IPS-18c (cell line): ENCODE results near the gene KRT14.
"Not testable (repeated sequence)": the region's sequence is repeated elsewhere in the genome, so short reads cannot be mapped to it uniquely, and the experiment has no call there.

Experiments
- H3K4me3 ChIP-seq: 2 replicates; pipeline ENCODE4 v1.7.0; 2013; ENCODE audit warnings: low read depth, mild to moderate bottlenecking, low read length, moderate library complexity; ENCODE audit not compliant: insufficient read depth
- H3K9me3 ChIP-seq: one replicate; pipeline ENCODE4 v1.6.1; 2013; ENCODE audit warnings: mild to moderate bottlenecking, low read length, moderate library complexity; ENCODE audit not compliant: control insufficient read depth, insufficient read depth

KRT14 gene

GRCh38 chr17:41585301-41586056, 1.2 kb downstream of the KRT14 start:
- H3K4me3 ChIP-seq, result no peak overlapping the region

DNA sequence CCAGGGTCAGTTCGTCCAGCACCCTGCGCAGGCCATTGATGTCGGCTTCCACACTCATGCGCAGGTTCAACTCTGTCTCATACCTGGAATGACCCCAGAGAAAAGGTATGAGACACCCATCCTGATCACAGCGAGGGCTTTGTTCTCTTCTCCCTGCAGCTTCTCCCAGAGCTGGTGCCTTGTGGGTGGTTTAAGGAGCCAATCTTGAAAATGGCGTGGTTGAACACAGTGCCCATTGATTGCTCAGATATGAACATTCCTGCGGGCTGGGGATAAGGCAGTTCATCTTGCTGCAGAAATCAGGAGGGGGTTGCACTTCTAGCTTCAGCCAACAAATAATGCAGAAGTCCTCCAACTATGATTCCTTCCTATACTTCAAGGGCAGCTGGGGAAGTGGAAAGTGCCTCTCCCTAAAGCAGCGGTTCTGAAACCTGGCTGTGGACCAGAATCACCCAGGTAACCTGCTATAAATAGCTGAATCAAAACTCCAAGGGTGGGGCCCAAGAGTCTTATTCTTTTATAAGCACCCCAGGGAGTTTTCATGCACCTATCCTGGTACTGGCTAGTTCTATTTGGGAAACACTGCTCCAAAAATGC, 2.3 kb downstream of the KRT14 start:
- not testable (repeated sequence) for H3K4me3 ChIP-seq

More at GRCh38 chr17:41585301-41586056, 1.2 kb downstream of the KRT14 start:
- peaks cover 2% of the 10 kb centered on the region for H3K9me3 ChIP-seq

DNA sequence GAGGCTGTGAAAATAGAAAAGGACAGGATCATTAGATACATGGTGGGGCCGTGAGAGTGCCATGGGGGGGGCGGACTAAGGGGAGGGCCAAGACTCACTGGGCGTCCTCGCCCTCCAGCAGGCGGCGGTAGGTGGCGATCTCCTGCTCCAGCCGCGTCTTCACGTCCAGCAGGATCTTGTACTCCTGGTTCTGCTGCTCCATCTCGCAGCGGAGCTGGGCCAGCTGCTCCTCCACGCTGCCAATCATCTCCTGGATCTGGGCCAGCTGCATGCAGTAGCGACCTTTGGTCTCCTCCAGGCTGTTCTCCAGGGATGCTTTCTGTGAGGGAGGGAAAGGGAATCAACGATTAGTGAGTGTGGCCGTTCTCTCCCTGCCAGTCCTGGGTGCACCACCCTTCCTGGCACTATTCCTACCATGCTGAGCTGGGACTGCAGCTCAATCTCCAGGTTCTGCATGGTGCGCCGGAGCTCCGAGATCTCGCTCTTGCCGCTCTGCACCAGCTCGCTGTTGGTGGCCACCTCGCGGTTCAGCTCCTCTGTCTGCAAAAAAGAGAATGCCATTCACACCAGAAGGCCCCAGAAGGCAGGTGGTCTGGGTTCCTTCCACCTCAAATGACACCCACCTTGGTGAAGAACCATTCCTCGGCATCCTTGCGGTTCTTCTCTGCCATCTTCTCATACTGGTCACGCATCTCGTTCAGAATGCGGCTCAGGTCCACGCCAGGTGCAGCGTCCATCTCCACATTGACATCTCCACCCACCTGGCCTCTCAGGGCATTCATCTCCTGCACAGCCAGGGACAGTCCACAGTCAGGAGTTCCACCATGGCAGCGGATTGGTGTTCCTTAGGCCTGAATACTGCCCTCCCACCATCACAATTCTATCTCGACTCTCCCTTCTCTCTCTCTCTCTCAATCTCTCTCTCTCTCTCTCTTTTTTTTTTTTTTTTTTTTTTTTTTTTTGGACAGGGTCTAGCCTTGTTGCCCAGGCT, 3.3 kb downstream of the KRT14 start:
- H3K9me3 ChIP-seq, result peaks cover 2% of the 10 kb centered on the region
- H3K4me3 ChIP-seq, result no peak overlapping the region

More for the DNA sequence above, 2.3 kb downstream of the KRT14 start:
- H3K9me3 ChIP-seq, result not testable (repeated sequence)

GRCh38 chr17:41582061-41582968, 4.4 kb downstream of the KRT14 start:
- H3K4me3 ChIP-seq, H3K9me3 ChIP-seq: not testable (repeated sequence)

DNA sequence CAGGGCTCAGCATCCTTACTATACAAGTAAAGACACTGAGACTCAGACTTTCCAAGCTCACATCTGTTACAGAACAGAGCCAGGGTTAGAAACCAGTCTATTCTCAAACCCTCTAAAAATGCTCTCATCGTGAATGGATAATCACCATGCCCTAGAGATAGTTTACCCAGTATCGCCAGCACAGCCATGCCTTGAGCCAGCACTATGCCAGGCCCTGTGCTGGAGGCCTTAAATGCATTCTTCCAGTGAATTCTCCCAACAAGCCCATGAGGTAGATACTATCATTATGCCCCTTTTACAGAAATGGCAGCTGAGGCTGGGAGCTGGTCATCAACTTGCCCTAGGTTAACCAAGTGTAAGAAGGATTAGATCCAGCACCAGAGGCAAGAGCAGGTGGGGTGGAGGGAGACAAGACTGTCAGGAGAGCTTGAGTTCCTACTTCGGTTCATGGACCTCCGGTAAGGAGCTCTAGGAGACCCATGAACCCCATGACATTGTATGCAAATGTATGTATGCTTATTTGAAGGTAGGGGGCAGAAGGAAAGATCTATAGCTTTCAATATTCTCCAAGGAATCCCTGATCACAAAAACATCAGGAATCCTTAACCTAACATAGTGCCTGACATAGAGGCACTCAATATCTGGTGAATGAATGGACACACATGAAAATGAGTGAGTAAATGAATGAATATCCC, 5.2 kb downstream of the KRT14 start:
- Histone ChIP-seq H3K4me3 (no peak overlapping the region), H3K9me3 (no peaks in the 10 kb centered on the region)

DNA sequence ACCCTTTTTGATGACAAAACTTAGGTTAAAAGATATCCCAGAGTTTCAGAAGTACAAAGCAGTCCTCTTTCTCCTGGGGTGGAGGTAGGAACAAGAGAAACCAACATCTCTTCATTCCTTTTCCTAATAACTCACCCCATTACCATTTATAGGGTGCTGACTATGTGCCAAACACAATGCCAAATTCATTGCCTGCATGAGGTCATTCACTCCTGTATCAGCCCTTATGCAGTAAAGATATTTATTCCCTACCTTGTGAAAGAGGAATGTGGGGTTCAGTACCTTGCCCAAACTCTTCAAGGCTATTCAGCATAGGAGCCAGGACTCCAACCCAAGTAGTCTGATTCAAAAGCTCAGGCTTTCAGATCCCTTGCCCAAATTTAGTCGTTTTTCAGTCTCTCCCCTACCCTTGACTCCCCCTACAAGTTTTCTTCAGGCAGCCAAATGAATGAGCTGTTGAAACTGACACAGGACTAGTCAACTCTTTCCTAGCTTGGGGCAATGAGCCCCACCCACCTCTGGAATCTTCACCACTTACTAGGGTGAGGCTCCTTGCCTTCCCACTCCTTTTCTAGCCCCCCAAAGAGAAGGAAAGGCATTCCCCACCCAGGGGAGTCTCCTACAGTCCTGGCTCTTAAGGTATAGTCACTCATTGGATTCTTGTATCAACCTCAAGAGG, 5.9 kb downstream of the KRT14 start:
- Histone ChIP-seq H3K9me3 (no peaks in the 10 kb centered on the region), H3K4me3 (no peak overlapping the region)

DNA sequence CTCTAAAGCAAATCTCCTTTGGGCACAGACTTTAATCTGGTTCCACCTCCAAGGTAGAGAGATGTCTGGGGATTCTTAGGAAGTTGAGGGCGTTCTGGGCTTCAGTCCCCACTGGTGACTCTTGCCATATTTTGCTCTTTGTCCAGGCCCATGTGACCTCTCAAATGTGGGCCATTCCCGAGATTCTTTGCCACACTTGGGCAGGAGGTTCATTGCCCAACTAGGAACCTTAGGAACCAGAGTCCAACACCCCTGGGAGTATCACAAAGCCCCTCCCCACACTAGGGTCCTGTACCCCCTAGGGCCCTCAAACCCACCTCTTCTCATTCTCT, 6.5 kb downstream of the KRT14 start:
- Histone ChIP-seq H3K4me3 (no peak overlapping the region), H3K9me3 (no peaks in the 10 kb centered on the region)

- Histone ChIP-seq H3K4me3 (no peak overlapping the region), H3K9me3 (no peaks in the 10 kb centered on the region)
These were observed 7.0 kb downstream of the KRT14 start for GRCh38 chr17:41579484-41580243.

DNA sequence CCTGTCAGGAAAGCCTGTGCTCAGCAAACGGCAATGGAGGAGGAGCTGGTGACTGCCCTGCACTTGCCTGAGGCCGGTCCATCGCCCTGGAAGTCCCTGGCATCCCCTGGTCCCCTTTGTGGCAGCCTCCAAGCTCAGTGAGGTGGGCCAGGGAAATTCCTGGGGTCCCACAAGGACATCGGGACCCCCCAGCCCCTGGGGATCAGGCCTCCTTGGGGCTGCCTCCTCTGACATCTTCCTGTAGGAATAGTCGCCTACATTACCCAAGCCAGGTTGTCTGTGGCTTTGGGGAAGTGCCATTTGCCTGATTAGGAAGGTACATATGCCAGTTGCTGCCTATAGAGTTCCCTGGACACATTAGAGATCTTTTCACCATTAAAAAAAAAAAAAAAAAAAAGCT, 7.7 kb downstream of the KRT14 start:
- H3K9me3 ChIP-seq, result no peaks in the 10 kb centered on the region
- H3K4me3 ChIP-seq, result no peak overlapping the region

GRCh38 chr17:41578538-41578937, 8.2 kb downstream of the KRT14 start:
- Histone ChIP-seq H3K9me3 (no peaks in the 10 kb centered on the region), H3K4me3 (no peak overlapping the region)

DNA sequence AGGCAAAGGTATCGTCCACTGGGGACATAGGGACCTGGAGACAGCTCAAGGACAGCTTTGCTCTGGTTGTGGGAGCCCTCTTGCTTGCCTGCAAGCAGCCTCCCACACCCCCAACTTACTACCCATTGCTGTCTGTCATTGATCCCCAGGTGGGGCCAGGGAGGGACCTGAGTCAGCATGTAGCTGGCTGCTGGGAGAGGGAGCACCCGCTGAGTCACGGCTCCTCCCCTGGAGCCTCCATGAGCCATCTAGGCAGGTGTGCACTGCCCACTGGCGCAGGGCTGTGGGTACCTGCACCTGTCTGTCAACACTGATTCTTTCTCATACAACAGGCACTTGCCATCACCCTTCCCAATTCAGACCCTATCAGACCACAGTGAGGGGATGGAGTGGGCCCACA, 10.0 kb downstream of the KRT14 start:
- H3K9me3 ChIP-seq, H3K4me3 ChIP-seq: not testable (repeated sequence)

DNA sequence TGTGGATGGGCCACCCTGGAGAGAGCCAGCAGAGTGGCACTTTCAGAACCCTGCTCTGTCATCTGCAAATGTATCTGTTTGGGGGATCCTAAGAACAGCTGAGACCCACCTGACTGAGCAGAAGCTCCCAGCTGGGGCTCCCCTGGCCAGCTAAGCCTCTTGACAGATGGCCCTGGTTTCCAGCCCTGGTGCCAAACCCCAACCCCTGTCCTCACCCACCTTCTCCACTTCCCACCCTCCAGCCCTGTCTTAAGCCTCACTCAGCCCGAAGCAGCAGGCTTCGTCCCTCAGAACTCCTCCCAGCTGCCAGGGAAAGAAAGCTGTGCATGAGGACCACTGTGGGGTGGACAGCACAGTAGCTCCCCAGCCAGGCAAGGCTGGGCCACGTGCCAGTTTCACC, 11.4 kb downstream of the KRT14 start:
- Histone ChIP-seq H3K9me3 (no peaks in the 10 kb centered on the region), H3K4me3 (no peak overlapping the region)

DNA sequence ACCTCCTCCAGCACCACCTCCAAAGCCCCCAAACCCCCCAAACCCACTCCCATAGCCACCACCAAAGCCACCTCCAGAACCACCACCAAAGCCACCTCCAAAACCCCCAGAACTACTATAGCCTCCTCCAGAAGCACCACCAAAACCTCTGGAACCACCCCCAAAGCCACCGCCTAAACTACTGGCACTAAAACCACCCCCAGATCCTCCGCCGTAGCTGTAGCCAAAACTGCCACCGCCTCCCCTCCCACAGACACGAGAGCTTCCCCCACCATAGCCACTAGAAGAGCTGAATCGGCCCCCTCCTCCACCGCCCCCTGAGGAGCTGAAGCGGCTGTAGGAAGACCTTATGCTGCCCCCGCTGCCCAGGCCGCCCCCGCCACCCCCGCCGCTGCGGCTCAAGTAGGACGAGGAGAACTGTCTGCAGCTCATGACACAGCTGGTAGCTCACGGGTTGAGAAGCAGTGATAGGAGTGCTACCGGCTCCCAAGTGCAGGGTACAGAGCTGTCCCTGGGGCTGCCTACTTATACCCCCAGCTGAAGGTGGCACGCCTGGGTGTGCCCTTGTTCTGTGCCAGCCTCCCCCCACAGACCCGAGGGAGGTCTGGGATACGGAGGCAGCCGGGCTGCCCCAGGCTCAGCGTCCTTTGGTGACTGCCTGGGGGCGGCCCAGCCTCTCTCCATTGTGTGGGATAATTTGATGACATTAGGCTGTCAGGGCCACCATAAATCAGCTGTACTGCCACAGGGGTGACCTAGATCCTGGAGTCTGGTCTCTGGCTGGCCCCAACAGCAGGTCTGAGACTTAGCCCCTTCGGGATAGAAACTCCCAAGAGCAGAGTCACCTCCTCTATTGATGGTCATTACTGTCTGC, 14.9 kb downstream of the KRT14 start, which contains the start of gene KRT9:
TSS of gene KRT9 (minus strand) at position 499 of the 874 bp plus-strand sequence. CDS start at position 432, 67 bp downstream.
- H3K9me3 ChIP-seq, result no peaks in the 10 kb centered on the region
- H3K4me3 ChIP-seq, result no peak within 1 kb of the TSS

GRCh38 chr17:41567317-41567716, 19.4 kb downstream of the KRT14 start:
- Histone ChIP-seq H3K4me3 (no peak overlapping the region), H3K9me3 (no peaks in the 10 kb centered on the region)
